ENCODE measurements around the gene NELFB.

NELFB gene

GRCh38 chr9:137268538-137269201 lies 13.5 kb downstream of the NELFB start:
- DNase-seq (ENCODE audit: low spot score) = no peak

- no peak for DNase-seq (ENCODE audit: low spot score)
These were observed 14.2 kb downstream of the NELFB start for GRCh38 chr9:137269231-137269772.

DNA sequence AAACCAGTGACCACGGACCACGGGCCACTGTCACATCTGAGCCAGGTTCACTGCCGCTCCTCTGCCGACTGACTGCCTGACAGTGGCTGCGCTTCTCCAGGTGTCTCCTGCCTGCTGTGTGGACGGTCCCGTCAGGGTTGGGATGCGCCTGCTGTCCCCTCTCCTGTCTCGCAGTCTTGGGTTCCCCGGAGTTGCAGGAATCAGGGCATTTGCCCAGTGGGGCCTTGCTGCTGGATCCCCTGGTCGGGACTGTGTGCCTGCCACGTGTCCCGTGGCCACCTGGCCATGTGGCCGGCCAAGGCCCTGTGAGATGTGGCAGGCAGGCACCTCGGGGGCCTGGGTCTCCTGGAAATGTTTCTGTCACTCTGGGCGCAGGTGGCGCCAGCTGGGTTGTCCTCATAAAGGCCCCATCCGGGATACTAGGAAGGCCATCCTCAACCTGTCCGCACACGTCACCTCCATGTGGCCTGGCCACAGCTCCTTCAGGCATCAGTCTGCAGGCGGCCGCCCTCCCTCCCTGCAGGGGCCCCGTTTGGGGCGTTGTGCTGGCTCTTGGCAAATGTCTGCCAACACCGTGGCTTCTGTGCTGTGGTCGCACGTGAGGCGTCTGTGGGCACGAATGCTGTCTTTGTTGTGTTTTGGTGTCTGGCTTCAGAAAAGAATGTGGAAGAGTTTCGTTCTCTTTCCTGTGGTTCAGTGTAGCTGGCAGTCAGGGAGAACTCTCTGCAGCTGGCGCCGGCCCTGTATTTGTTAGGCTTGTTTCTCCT lies 16.0 kb downstream of the NELFB start:
- DNase-seq (ENCODE audit: low spot score) = no peak

DNA sequence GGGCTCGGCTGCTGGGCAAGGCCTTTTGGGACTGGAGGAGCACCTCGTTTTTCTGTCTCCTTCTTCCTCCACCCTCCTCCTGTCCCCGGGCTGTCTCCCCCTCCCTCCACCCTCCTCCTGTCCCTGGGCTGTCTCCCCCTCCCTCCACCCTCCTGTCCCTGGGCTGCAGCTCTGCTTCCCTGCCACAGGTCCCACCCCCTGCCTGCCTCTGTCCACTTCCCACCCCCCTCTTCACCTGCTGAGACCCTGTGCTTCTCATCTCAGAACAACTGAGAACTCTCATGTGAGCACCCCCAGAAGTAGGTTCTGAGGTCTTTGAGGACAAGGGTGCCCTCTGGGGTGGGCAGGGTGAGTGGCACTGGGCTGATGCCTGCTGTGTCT lies 16.6 kb downstream of the NELFB start:
- no peak for DNase-seq (ENCODE audit: low spot score)

GRCh38 chr9:137272241-137273094 lies 17.3 kb downstream of the NELFB start:
- no peak for DNase-seq (ENCODE audit: low spot score)

DNA sequence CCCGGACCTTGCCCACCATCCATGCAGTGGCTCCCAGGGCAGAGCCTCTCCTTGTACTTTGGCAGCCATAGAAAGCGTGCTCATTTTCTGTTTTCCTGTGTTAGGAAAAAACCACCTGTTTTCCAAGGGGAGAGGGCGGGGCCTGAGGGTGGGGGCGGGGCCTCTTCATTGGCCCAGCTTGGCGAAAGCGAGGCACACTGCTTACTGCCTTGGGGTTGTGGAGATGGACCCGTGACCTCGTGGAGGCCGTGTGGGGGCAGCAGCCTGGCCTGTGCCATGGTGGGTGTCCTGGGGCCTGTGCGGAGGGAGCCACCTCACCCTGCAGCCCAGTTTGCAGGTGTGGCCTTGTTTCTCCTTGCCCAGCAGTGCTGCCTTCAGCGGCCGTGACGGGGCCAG lies 18.0 kb downstream of the NELFB start:
- peak; percentile 67 for DNase-seq (ENCODE audit: low spot score)

DNA sequence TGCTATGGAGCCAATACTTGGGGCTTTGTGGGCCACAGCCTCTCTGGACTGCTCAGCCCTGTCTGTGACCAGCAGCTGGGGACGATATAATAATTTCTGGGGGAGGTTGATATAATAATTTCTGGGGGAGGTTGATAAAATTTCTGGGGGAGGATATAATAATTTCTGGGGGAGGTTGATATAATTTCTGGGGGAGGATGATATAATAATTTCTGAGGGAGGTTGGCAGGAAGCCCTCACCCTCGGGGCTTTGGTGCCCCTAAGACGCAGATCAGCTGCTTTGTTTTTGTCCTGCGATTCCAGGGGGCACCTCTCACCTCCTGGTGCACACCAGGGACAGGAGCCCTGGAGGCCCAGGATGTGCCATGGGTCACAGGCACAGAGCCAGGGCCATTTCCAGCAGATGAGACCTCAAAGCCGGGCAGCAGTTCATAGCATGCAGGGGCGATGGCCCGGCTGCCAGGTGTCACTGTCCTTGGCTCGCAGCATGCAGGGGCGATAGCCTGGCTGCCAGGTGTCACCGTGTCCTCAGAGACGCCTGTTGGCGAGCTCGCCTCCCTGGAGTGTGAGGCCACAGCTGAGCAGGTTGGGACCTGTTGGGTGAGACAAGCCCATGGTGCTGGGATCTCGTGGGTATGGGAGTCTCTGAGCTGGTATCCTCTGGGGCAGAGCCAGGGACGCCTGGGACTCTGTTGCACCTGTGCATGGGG lies 18.6 kb downstream of the NELFB start:
- DNase-seq (ENCODE audit: low spot score) = no peak

DNA sequence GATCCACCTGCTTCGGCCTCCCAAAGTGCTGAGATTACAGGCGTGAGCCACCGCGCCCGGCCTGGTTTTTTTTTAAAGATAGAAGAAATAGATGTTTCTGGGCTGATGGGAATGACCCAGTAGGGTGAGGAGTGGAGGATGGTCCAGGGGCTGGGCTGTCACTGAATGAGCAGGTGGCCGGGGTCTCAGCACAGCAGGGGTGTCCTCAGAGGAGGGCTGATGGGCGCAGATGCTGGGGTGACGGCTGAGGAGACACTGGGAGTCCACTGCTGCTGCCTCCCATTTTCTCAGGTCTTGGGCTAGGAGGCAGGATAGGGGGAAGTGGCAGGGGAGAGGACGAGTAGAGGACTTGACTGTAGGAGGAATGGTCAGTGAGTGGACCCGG lies 20.1 kb downstream of the NELFB start:
- no peak for DNase-seq (ENCODE audit: low spot score)

DNA sequence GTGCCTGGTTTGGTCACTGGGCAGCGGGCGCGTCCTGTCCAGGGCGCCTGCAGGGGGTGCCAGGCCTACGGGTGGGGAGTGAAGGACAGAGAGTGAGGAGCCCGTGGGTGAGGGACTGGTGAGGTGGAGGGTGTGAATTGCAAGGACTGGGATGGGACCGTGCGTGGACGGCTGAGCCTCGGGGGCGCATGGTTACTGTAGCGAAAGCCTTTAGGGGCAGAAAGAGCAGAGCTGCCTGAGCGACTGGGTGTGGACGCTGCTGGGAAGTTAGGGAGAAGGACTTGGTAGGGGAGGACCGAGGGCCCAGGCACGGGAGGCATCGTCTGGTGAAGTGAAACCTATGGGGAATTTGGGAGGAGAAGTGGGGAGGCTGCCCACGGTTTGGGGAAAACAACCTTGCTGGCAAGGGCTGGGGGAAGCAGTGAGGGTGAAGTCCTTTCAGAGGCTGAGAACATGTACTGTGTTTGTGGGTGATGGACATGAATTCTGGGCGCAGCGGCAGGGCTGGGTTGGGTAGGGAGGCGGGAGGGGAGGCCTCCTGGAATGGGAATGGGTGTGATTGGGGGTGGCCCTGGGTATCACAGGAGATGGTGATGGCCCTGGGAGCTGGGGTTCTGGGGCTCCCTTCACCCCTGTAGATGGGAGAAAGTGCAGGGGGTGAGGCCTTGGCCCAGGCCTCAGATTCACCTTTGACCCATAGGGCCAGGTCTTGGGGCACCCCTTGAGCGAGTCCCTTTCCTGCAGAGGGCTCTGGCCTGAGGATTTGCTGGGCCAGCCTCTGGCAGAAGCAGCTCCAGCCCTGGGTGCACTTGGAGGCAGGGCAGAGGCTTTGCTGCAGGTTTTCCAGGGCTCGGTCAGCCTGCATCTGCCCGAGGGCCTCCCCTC lies 20.7 kb downstream of the NELFB start:
- no peak for DNase-seq (ENCODE audit: low spot score)

GRCh38 chr9:137276473-137277328 lies 21.6 kb downstream of the NELFB start:
- peak; percentile 79 for DNase-seq (ENCODE audit: low spot score)

DNA sequence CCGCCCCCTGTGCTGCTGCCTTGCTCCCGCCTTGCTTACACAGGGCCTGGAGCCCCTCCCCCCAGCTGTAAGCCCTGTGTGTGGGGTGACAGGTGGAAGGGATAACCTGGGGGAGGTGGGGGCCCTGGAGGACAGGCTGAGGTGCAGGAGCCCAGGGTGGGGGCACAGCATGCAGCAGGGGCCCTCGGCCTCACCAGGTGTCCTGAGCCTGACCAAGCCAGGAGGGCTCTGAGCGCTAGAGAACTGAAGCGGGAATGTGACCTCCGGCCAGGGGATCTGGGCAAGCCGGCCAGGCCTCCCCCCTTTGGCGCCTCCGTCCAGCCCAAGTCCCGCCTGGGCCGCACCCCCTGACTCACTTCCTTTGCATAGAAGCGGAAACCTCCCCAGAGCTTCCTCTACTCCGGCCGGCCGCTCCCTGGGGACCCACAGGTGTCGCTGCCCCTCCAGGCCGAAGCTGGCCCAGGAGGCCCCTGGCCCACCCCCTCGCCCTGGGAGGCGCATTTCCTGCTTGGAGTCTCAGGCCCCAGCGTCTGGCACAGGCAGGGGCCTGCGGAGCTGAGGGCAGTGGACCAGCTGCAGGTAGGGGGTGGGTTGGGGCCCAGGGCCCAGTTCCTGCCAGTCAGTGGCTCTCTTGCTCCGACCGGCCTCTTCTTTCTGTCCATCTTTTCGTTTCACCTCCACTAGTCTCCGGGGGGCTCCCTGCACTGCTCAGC lies 22.4 kb downstream of the NELFB start, which contains the start of gene TOR4A:
Gene TOR4A (plus strand): TSS at position 398 of the 713 bp plus-strand sequence. CDS start 964 bp downstream, outside the sequence.
- peak; percentile 84 for DNase-seq (ENCODE audit: low spot score)

GRCh38 chr9:137278061-137278701 lies 23.1 kb downstream of the NELFB start:
- DNase-seq (ENCODE audit: low spot score) = no peak

GRCh38 chr9:137278721-137279711 lies 23.9 kb downstream of the NELFB start:
- no peak for DNase-seq (ENCODE audit: low spot score)

GRCh38 chr9:137279741-137280473 lies 24.8 kb downstream of the NELFB start:
- no peak for DNase-seq (ENCODE audit: low spot score)

DNA sequence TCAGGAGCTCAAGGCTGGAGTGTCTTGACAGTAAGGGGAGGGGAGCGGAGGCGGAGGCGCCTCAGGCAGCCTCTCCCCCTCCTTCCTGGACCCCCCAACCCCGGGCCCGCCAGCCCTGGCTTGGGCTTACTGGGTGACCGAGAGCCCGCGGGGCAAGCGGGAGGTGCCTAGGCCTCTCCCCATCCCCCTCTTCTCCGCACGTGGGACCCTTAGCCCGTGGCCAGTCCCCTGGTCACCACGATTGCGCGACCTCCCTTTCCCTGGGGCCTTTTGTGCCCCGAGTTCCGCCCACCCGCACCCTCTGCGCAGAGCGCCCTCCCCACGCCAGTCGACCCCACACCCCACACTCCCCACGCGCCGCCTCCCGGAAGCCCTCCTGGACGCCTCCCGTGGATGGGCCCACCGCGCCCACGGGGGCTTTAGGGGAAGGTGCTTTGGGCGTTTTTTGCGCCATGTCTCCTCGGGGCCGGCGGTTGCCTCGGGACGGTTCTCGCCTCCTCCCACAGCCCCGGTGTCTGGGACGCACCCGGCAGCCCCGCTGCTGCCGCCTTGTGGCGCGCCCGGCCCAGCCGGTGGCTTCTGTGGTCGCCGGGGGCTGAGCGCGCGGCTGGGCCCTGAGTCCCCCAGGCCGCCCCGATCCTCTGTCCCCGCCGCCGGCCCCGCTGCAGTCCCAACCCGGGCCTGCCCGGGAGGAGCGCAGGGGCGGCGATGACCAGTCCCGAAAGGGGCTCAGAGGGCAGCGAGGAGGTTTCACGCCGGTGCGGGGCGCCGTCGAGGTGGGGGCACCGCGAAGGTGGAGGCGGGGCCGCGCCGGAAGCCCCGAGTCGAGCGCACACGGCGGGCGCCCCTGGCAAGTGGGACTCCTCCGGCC lies 25.6 kb downstream of the NELFB start:
- DNase-seq (ENCODE audit: low spot score) = peak; percentile 73

Measured in iPS-NIHi11 (cell line).